Regular cardiac myocyte (primary cell): ENCODE results near the gene C9orf152. TPM values are rescaled to one million over a fixed set of nuclear protein-coding genes. Genes with fewer than 3 reads are reported as not detected.

Source experiments
- total RNA-seq: library from RNA; depleted of rRNA; stranded (reverse); fragments of >200 nt; gene quantifications from 2 replicates; pipeline ENCODE4 v1.2.3, GENCODE V29; 2014

C9orf152 gene
- total RNA-seq, result under 0.01 TPM in 1 of 2 replicates, not detected in the other

GRCh38 chr9:110208031-110208430, at the start of gene C9orf152:
TSS of gene C9orf152 (minus strand) at chr9:110208159. CDS start at chr9:110207579, 580 bp downstream.

DNA sequence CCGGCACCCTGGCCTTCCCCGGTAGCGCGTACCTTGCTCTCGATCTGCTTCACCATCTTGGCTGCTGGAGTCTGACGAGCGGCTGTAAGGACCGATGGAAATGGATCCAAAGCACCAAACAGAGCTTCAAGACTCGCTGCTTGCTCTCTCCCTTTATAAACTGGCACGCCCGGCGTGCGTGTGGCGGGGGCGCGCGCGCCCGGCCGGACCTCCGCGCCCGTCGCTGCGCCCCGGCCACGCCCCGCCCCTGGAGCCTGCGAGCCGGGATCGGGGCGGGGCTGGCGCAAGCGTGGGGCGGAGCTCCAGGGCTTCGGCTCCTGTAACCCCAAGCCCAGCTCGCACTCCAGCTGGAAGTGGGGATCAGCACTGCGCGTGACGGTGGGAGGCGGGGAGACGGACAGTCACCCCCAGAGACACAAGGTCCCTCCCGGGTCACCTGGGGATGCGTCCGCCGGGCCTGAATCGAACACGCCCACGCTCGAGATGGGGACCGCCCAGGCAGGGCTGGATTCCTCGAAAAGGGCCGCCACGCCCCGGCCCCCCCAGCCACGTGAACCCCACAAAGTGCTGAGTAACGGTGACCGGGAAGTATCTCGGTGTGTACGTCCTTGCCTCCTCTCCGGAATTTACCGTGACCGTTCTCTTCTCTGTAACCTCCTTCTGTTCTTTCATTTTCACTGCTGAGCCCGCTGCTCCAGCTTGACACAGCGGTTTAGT, 48.6 kb upstream of the C9orf152 start, which contains the start of gene TXN:
TXN (minus strand) TSS at position 128 of the 717 bp plus-strand sequence; CDS start at position 56, 72 bp downstream.

Other genes with a start within 250 kb of the C9orf152 start
- 253 and 357 TPM in 2 replicates for gene TXN, start 48.3 kb upstream of the C9orf152 start, total RNA-seq
- not detected in 2 replicates for gene TXNDC8, start 129.7 kb upstream of the C9orf152 start, total RNA-seq